Body of pancreas (tissue), 4 donors: ENCODE results near the gene EMC8.

ENCODE experiments used
- CTCF ChIP-seq, 7 experiments: fragments of 450-650 bp in 4 of 7; fragments of 200-600 bp in 3 of 7; sonication (generic) in 3 of 7; IDR thresholded peaks; one replicate each; pipeline ENCODE4 v1.5.1; 2016 to 2019; ENCODE audit warnings: antibody characterized with exemption in 7 of 7
- POLR2A ChIP-seq, 3 donors: fragments of 450-650 bp; IDR thresholded peaks; one replicate each; pipeline ENCODE4 v1.6.1; 2016; ENCODE audit warnings: antibody characterized with exemption in 3 of 3, mild to moderate bottlenecking in 2 of 3

- no peak for TF ChIP-seq CTCF (IDR thresholded peaks at IDR 0.05)
- TF ChIP-seq POLR2A (IDR thresholded peaks at IDR 0.05) = no peak
Measured at GRCh38 chr16:85825326-85825725, 26.0 kb upstream of the EMC8 start.
